Measurements from ENCODE around the gene TXNRD1. TPM values are rescaled to one million over a fixed set of nuclear protein-coding genes. Genes with fewer than 3 reads are reported as not detected.

Gene TXNRD1
- total RNA-seq, 1 donor from 2014 or later, result 176 TPM

DNA sequence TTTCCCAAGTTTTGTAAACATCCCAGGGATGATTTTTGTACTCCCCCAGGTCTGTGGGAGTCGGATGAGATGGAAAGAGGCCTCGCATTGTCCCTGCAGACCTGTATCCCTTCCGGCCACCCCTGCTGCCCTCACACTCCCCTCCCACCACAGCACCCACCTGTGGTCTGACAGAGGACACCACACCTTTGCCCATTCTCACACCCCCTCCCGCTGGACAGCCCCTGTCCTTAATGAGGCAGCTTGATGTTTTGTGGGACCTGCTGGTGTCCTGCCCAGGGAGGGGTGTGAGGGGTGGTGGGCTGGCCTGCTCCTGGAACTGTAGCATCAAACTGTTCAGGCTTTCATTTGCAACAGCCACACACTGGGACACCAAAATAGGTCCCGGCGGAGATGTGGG, 159.2 kb downstream of the TXNRD1 start:
- Mint-ChIP-seq H3K9me3 (ENCODE audit: unreplicated experiment) (peaks cover 3% of the 10 kb centered on the region), H3K4me1 (ENCODE audit: low read depth, unreplicated experiment) (peaks cover 28% of the 10 kb centered on the region), H3K4me3 (ENCODE audit: unreplicated experiment) (no peak overlapping the region), H3K27ac (ENCODE audit: unreplicated experiment) (no peak overlapping the region), H3K27me3 (ENCODE audit: low read depth, unreplicated experiment) (no peaks in the 10 kb centered on the region), H3K36me3 (ENCODE audit: low read depth, unreplicated experiment) (no peaks in the 10 kb centered on the region)
- H3K27ac ChIP-seq (ENCODE audit: low read depth, low read length), result no peak overlapping the region
- no peak overlapping the region for H3K9ac ChIP-seq (ENCODE audit: low read length)
- H3K79me2 ChIP-seq (ENCODE audit: insufficient read depth, low read length), result no peaks in the 10 kb centered on the region
- H3K27me3 ChIP-seq (ENCODE audit: insufficient read depth, low read length), result no peaks in the 10 kb centered on the region
- TF ChIP-seq, protein P1, sequence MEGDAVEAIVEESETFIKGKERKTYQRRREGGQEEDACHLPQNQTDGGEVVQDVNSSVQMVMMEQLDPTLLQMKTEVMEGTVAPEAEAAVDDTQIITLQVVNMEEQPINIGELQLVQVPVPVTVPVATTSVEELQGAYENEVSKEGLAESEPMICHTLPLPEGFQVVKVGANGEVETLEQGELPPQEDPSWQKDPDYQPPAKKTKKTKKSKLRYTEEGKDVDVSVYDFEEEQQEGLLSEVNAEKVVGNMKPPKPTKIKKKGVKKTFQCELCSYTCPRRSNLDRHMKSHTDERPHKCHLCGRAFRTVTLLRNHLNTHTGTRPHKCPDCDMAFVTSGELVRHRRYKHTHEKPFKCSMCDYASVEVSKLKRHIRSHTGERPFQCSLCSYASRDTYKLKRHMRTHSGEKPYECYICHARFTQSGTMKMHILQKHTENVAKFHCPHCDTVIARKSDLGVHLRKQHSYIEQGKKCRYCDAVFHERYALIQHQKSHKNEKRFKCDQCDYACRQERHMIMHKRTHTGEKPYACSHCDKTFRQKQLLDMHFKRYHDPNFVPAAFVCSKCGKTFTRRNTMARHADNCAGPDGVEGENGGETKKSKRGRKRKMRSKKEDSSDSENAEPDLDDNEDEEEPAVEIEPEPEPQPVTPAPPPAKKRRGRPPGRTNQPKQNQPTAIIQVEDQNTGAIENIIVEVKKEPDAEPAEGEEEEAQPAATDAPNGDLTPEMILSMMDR (IDR thresholded peaks at IDR 0.05; ENCODE audit: insufficient read depth, low read depth, low read length), result no peak
- TF ChIP-seq EZH2 (IDR thresholded peaks at IDR 0.05; ENCODE audit: insufficient read depth, low read length), result no peak
- H3K4me3 ChIP-seq (ENCODE audit: insufficient read depth, low read depth, low read length), result no peak overlapping the region
- H4K20me1 ChIP-seq (ENCODE audit: insufficient read depth, low read length), result no peaks in the 10 kb centered on the region
- no peak for DNase-seq (ENCODE audit: low read depth)
- H3K4me1 ChIP-seq (ENCODE audit: insufficient read depth, low read length), result peaks cover 24% of the 10 kb centered on the region
- H3K9me3 ChIP-seq (ENCODE audit: insufficient read depth, low read depth, low read length), result peaks cover 1% of the 10 kb centered on the region
- FAIRE-seq, result no peak
- H3K36me3 ChIP-seq (ENCODE audit: insufficient read depth, low read length), result no peaks in the 10 kb centered on the region
- no peak overlapping the region for H2AFZ ChIP-seq (ENCODE audit: low read depth, low read length)
- H3K4me2 ChIP-seq (ENCODE audit: low read length), result no peak overlapping the region

DNA sequence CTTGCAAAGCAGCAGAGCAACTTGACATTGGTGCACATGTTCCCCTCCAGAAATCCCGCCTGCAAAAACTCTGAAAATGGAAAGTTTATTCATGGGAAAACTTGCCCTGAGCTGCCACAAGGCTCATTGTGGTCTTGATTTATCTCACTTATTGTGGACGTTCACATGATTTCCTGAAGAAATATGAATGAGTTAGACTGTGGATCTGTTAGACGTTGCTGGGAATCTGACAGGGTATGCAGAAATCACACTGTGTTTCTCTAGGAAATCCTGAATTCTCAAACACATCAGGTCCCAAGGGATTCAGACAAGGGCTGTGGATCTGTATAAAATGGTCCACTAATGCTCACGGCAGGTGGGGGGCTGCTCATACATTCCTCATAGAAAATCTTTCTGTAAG, 160.2 kb downstream of the TXNRD1 start:
- no peaks in the 10 kb centered on the region for H3K36me3 Mint-ChIP-seq (ENCODE audit: low read depth, unreplicated experiment)
- Histone ChIP-seq H3K4me1 (ENCODE audit: insufficient read depth, low read length) (peaks cover 24% of the 10 kb centered on the region), H3K4me3 (ENCODE audit: insufficient read depth, low read depth, low read length) (no peak overlapping the region), H3K79me2 (ENCODE audit: insufficient read depth, low read length) (no peaks in the 10 kb centered on the region), H2AFZ (ENCODE audit: low read depth, low read length) (no peak overlapping the region), H3K4me2 (ENCODE audit: low read length) (no peak overlapping the region), H3K9me3 (ENCODE audit: insufficient read depth, low read depth, low read length) (no peaks in the 10 kb centered on the region), H3K9ac (ENCODE audit: low read length) (no peak overlapping the region), H4K20me1 (ENCODE audit: insufficient read depth, low read length) (no peaks in the 10 kb centered on the region), H3K36me3 (ENCODE audit: insufficient read depth, low read length) (no peaks in the 10 kb centered on the region), H3K27me3 (ENCODE audit: insufficient read depth, low read length) (no peaks in the 10 kb centered on the region), H3K27ac (ENCODE audit: low read depth, low read length) (no peak overlapping the region)
- H3K4me1 Mint-ChIP-seq (ENCODE audit: low read depth, unreplicated experiment), result peaks cover 28% of the 10 kb centered on the region
- FAIRE-seq (no peak), DNase-seq (ENCODE audit: low read depth) (no peak)
- no peak for TF ChIP-seq EZH2 (IDR thresholded peaks at IDR 0.05; ENCODE audit: insufficient read depth, low read length)
- TF ChIP-seq, protein P1 (IDR thresholded peaks at IDR 0.05; ENCODE audit: insufficient read depth, low read depth, low read length), result no peak
- H3K9me3 Mint-ChIP-seq (ENCODE audit: unreplicated experiment), result peaks cover 3% of the 10 kb centered on the region
- no peaks in the 10 kb centered on the region for H3K27me3 Mint-ChIP-seq (ENCODE audit: low read depth, unreplicated experiment)
- no peak overlapping the region for H3K4me3 Mint-ChIP-seq (ENCODE audit: unreplicated experiment)
- no peak overlapping the region for H3K27ac Mint-ChIP-seq (ENCODE audit: unreplicated experiment)

DNA sequence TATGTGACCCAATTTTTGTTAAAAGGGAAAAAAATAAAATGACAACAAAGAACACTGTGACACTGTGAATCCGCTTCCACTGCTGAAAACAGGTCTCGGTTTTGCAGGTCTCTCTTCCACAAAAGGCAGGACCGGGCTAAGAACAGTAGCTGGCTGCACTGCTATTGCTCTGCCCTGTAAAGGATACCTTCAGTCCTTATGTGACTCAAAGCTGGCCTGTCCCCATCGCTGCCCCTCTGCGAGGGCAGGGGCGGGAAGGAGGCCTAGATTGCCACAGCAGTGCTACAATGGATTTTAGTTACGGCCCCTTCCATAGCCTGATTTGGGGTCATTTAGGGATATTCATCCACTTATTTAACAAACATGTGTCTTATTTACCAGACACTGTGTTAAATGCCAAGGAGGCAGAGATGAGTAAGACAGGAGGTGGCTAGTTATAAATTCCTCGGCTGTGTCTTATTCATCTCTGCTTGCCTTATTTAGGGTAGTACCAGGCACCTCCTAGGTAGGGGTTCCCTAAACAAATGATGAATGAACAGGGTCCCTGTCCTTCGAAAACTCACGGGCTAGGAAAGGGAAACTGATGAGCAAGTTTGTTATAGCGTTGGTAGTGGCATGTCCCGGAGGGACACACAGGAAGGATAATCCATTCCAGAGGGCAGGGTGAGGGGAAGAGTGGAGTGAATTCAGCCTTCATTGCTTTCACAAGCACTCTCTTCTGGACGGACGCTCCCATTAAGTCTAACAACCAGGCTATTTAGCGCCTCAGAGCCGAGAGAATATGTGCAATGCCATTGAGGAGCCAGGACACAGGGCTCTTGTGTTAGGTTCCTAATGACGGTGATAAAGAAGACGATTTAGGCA, 161.3 kb downstream of the TXNRD1 start:
- Histone ChIP-seq H3K4me1 (ENCODE audit: insufficient read depth, low read length) (peaks cover 15% of the 10 kb centered on the region), H4K20me1 (ENCODE audit: insufficient read depth, low read length) (no peaks in the 10 kb centered on the region), H3K27ac (ENCODE audit: low read depth, low read length) (no peak overlapping the region), H3K9ac (ENCODE audit: low read length) (no peak overlapping the region), H2AFZ (ENCODE audit: low read depth, low read length) (peak overlapping the region; percentile 20), H3K36me3 (ENCODE audit: insufficient read depth, low read length) (no peaks in the 10 kb centered on the region), H3K27me3 (ENCODE audit: insufficient read depth, low read length) (peaks cover 3% of the 10 kb centered on the region), H3K4me3 (ENCODE audit: insufficient read depth, low read depth, low read length) (no peak overlapping the region), H3K79me2 (ENCODE audit: insufficient read depth, low read length) (no peaks in the 10 kb centered on the region), H3K9me3 (ENCODE audit: insufficient read depth, low read depth, low read length) (no peaks in the 10 kb centered on the region), H3K4me2 (ENCODE audit: low read length) (peak overlapping the region; percentile 31)
- DNase-seq (ENCODE audit: low read depth) (peak; percentile 28), FAIRE-seq (no peak)
- Mint-ChIP-seq H3K4me3 (ENCODE audit: unreplicated experiment) (no peak overlapping the region), H3K4me1 (ENCODE audit: low read depth, unreplicated experiment) (peaks cover 19% of the 10 kb centered on the region), H3K27ac (ENCODE audit: unreplicated experiment) (no peak overlapping the region), H3K36me3 (ENCODE audit: low read depth, unreplicated experiment) (no peaks in the 10 kb centered on the region), H3K9me3 (ENCODE audit: unreplicated experiment) (peaks cover 3% of the 10 kb centered on the region), H3K27me3 (ENCODE audit: low read depth, unreplicated experiment) (peaks cover 7% of the 10 kb centered on the region)
- TF ChIP-seq, protein P1 (IDR thresholded peaks at IDR 0.05; ENCODE audit: insufficient read depth, low read depth, low read length), result no peak
- TF ChIP-seq EZH2 (IDR thresholded peaks at IDR 0.05; ENCODE audit: insufficient read depth, low read length), result no peak

Measured in astrocyte (in vitro differentiated cells and primary cell).